ENCODE data around the gene KLF13.

DNA sequence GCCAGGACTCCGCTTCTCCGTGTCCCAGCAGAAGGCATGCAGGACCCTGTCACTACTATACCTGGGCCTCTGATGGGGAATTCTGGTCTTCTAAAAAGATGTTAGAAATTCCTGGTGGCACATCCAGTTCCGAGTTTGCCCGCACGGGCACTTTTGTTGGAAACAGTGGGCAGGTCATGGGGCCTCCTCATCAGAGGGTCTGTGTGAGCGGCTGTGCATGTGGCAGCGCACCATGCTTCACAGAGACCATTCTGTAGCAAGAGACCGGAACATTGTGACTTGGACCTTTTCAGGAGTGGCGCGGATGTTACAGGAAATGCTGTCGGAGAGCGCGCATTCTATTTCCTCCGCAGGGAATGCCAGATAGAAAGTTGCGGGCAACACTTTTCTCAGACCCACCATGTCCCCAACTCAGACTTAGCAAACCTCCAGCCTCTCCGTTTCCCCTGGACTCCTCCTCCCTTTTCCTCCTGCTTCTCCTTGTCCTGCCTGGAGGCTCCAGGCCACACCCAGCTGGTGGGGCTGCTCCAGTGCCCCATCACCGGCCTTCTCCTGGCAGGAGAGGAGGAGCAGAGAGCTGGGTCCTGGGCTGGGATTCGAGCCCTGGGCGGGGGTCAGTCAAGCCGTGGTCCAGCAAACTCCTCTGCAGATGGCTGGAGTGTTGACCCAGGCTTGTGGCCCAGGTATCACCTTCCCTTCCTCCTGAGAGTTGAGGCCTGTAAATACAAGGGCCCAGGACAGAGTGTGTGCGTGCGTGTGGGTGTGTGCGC, 46.6 kb downstream of the KLF13 start:
- no peak for TF ChIP-seq POLR2AphosphoS5 (IDR thresholded peaks at IDR 0.05; ENCODE audit: low read depth, low read length)
- TF ChIP-seq TAF1 (IDR thresholded peaks at IDR 0.05; ENCODE audit: low read depth, low read length), result no peak
- TF ChIP-seq POLR2A (IDR thresholded peaks at IDR 0.05; ENCODE audit: low read depth, low read length), result no peak
- no peak for TF ChIP-seq SPI1 (IDR thresholded peaks at IDR 0.05; ENCODE audit: low read depth, low read length)
